Prostate gland (tissue), 2 donors: ENCODE data around the gene PRIMA1.

Source experiments
- POLR2AphosphoS5 ChIP-seq: sonication (generic); formaldehyde crosslinking; IDR thresholded peaks from one replicate; pipeline ENCODE4 v1.6.1; 2017; ENCODE audit warnings: antibody characterized with exemption
- TF ChIP-seq, protein P1 (sequence below), 4 experiments: fragments of 200-600 bp in 2 of 4; fragments of 450-650 bp in 2 of 4; sonication (generic) in 2 of 4; IDR thresholded peaks; 1 replicate in 3 of 4; 2 replicates in 1 of 4; pipeline ENCODE4 v1.5.1; 2016 to 2019; ENCODE audit warnings: antibody characterized with exemption in 4 of 4, mild to moderate bottlenecking in 2 of 4, moderate library complexity in 2 of 4

- TF ChIP-seq, protein P1, sequence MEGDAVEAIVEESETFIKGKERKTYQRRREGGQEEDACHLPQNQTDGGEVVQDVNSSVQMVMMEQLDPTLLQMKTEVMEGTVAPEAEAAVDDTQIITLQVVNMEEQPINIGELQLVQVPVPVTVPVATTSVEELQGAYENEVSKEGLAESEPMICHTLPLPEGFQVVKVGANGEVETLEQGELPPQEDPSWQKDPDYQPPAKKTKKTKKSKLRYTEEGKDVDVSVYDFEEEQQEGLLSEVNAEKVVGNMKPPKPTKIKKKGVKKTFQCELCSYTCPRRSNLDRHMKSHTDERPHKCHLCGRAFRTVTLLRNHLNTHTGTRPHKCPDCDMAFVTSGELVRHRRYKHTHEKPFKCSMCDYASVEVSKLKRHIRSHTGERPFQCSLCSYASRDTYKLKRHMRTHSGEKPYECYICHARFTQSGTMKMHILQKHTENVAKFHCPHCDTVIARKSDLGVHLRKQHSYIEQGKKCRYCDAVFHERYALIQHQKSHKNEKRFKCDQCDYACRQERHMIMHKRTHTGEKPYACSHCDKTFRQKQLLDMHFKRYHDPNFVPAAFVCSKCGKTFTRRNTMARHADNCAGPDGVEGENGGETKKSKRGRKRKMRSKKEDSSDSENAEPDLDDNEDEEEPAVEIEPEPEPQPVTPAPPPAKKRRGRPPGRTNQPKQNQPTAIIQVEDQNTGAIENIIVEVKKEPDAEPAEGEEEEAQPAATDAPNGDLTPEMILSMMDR (IDR thresholded peaks at IDR 0.05): peak in 2 of 4 experiments; percentile 26 to 29
- peak; percentile 16 for TF ChIP-seq POLR2AphosphoS5
These were observed 400 bp upstream of the PRIMA1 start for GRCh38 chr14:93788543-93789227.
